Nephron progenitor cell (in vitro differentiated cells): ENCODE measurements around the gene SDR42E1.

ENCODE experiments used
- DNase-seq: peaks from one replicate; pipeline ENCODE4 v3.0.0; 2021
- H3K27ac Mint-ChIP-seq: 2 replicates; pipeline ENCODE4 v1.8.0; 2021; ENCODE audit warnings: mild to moderate bottlenecking, moderate library complexity, mixed read lengths
- H3K27me3 Mint-ChIP-seq: 2 replicates; pipeline ENCODE4 v1.8.0; 2021; ENCODE audit warnings: mild to moderate bottlenecking, low read depth, mixed read lengths; ENCODE audit not compliant: poor library complexity
- H3K36me3 Mint-ChIP-seq: 2 replicates; pipeline ENCODE4 v1.8.0; 2021; ENCODE audit warnings: low read depth, mixed read lengths
- H3K4me1 Mint-ChIP-seq: 2 replicates; pipeline ENCODE4 v1.8.0; 2021; ENCODE audit warnings: mixed read lengths
- H3K4me3 Mint-ChIP-seq: 2 replicates; pipeline ENCODE4 v1.8.0; 2021; ENCODE audit warnings: mild to moderate bottlenecking, moderate library complexity, mixed read lengths
- H3K9me3 Mint-ChIP-seq: 2 replicates; pipeline ENCODE4 v1.8.0; 2021; ENCODE audit warnings: mild to moderate bottlenecking, moderate library complexity, mixed read lengths
- TF ChIP-seq, protein P1 (sequence below): fragments of 200-600 bp; sonication (generic); IDR thresholded peaks from 2 replicates; pipeline ENCODE4 v1.5.0; 2021; ENCODE audit warnings: antibody characterized with exemption

SDR42E1 gene

DNA sequence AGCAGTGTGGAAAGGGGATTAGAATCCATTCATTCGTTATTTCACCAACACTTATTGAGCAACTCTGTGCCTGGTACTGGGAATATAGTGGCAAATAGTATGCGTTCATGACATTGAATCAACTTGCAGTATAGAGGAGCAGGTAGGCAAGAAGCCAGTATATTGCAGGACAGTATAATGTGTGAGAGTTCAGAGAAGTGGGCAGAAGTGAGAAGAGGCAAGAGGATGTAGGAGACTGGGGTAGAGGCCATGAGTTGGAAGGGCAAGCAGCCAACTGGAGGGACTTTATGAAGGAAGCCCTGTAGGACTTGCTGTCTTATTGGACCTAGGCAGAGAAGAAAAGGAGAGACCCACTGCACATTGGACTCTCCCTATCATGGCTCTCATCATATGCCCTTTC, 36.1 kb upstream of the SDR42E1 start:
- no peak overlapping the region for H3K27ac Mint-ChIP-seq
- TF ChIP-seq, protein P1, sequence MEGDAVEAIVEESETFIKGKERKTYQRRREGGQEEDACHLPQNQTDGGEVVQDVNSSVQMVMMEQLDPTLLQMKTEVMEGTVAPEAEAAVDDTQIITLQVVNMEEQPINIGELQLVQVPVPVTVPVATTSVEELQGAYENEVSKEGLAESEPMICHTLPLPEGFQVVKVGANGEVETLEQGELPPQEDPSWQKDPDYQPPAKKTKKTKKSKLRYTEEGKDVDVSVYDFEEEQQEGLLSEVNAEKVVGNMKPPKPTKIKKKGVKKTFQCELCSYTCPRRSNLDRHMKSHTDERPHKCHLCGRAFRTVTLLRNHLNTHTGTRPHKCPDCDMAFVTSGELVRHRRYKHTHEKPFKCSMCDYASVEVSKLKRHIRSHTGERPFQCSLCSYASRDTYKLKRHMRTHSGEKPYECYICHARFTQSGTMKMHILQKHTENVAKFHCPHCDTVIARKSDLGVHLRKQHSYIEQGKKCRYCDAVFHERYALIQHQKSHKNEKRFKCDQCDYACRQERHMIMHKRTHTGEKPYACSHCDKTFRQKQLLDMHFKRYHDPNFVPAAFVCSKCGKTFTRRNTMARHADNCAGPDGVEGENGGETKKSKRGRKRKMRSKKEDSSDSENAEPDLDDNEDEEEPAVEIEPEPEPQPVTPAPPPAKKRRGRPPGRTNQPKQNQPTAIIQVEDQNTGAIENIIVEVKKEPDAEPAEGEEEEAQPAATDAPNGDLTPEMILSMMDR = no peak
- H3K36me3 Mint-ChIP-seq = no peaks in the 10 kb centered on the region
- H3K4me3 Mint-ChIP-seq = no peak overlapping the region
- peaks cover 34% of the 10 kb centered on the region for H3K27me3 Mint-ChIP-seq
- no peak for DNase-seq
- H3K4me1 Mint-ChIP-seq = peaks cover 14% of the 10 kb centered on the region
- H3K9me3 Mint-ChIP-seq = no peaks in the 10 kb centered on the region

DNA sequence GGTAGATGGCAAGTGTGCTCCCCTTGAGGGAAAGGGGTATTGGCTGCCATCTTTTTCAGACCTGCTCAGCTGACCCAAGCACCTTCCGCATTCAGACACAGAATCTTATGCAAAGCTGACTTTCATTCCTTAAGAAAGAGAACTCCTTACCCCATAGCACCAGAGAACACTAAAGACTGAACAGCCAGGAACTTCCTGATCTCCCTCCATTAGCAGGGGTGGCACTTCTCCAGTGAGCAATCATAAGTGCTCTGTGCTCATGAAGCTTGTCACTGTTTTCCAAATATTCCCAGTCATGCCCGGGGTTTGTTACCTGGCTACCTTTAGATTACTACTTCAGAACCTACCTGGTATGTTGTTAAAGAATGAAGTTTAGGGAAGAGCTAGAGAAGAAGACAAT, 35.7 kb upstream of the SDR42E1 start:
- Mint-ChIP-seq H3K36me3 (no peaks in the 10 kb centered on the region), H3K27me3 (peaks cover 34% of the 10 kb centered on the region), H3K4me3 (no peak overlapping the region), H3K27ac (no peak overlapping the region), H3K9me3 (no peaks in the 10 kb centered on the region), H3K4me1 (peaks cover 14% of the 10 kb centered on the region)
- TF ChIP-seq, protein P1 = no peak
- DNase-seq = no peak

DNA sequence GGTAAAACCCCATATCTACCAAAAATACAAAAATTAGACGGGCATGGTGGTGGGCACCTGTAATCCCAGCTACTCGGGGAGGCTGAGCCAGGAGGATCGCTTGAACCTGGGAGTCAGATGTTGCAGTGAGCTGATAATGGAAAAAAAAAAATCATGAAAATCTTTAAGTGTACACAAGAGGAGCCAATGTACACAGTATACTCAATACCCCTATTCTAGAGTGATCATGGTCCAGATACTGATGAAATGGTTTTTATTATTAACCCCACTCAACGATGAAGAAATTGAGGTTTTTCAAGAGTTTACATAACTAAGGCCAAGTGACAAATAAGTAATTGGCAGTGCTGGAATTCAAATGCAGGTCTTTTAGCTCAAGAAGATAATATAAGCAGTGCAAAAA, 35.3 kb upstream of the SDR42E1 start:
- Mint-ChIP-seq H3K9me3 (no peaks in the 10 kb centered on the region), H3K4me1 (peaks cover 14% of the 10 kb centered on the region), H3K4me3 (no peak overlapping the region), H3K27ac (no peak overlapping the region), H3K36me3 (no peaks in the 10 kb centered on the region), H3K27me3 (peaks cover 34% of the 10 kb centered on the region)
- TF ChIP-seq, protein P1 = no peak
- DNase-seq = no peak

DNA sequence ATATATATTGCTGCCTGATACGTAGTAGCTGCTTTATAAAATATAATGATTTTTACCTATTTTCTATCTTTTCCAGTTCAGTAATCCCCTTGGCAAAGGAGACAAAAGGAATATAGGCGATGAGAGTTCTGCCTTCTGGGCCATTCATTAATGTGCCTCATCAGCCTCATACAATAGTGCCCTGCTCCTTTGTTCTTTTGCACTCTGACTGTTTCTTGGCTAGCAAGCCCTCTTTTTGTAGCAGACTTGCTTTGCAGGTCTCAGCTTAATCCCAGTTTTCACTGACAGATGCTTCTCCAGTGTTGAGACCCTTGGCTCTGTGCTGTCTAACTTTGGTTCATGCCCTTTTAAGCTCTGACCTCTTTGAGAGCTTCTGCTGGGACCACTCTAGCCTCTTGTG, 34.2 kb upstream of the SDR42E1 start:
- no peak for DNase-seq
- no peaks in the 10 kb centered on the region for H3K9me3 Mint-ChIP-seq
- no peak overlapping the region for H3K4me3 Mint-ChIP-seq
- H3K27ac Mint-ChIP-seq = peak overlapping the region; percentile 80
- no peaks in the 10 kb centered on the region for H3K36me3 Mint-ChIP-seq
- peaks cover 26% of the 10 kb centered on the region for H3K27me3 Mint-ChIP-seq
- H3K4me1 Mint-ChIP-seq = peaks cover 14% of the 10 kb centered on the region
- TF ChIP-seq, protein P1 = no peak

DNA sequence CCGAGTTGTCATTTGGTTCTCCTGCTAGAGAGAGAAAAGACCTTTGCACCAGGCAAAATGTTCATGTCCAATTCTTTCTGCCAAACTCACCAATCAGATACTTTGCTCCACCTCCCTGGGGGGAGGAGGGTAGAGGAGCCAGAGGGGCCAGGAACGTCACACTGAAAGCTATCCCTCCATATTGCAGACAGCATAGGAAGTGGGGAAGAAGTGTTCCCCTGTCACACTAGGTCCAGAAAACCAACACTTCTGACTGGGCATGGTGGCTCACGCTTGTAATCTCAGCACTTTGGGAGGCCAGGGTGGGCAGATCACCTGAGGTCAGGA, 33.3 kb upstream of the SDR42E1 start:
- Mint-ChIP-seq H3K4me3 (no peak overlapping the region), H3K9me3 (no peaks in the 10 kb centered on the region), H3K27ac (no peak overlapping the region), H3K27me3 (peaks cover 21% of the 10 kb centered on the region), H3K4me1 (peaks cover 14% of the 10 kb centered on the region), H3K36me3 (no peaks in the 10 kb centered on the region)
- no peak for DNase-seq
- TF ChIP-seq, protein P1 = no peak

DNA sequence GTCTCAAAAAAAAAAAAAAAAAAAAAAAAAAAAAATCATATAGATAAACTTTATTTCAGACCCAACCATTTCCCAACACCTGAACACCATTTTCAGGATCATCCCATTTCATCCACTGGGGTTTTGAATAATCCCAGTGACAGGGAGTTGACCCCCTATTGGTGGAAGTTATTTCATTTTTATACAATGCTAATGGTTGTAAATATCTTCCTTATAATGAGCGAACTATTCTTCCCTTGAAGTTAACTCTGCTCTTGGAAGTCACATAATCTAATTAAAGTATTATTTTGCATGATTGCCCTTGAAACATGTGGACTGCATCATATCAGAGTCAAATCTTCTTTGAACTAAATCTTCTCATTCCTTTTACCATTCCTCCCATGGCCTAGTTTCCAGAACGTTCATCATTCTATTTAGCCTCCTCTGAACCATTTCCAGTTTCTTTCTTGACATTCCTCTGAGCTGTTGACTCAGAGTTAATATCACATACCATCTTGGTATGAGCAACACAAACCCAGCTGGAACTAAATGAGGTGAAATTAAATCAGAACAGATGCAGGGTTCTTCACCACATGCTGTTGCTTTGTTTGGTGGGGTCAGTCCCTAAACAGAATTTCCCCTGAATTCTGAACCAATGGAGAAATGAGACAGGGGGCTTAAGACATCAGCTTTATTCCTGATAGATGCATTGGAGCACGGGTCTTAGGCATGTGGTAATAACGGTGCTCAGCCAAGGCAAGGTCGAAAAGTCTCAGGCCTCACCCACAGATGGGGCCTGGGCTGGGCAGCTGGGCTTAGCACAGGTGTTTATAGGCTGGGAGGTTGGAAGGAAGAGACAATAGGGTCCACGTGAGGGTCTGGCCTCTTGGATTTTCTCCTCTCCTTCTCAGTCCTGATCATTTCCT, 32.7 kb upstream of the SDR42E1 start:
- H3K27me3 Mint-ChIP-seq = peaks cover 18% of the 10 kb centered on the region
- no peak overlapping the region for H3K4me3 Mint-ChIP-seq
- peaks cover 14% of the 10 kb centered on the region for H3K4me1 Mint-ChIP-seq
- no peak for DNase-seq
- TF ChIP-seq, protein P1 = no peak
- no peak overlapping the region for H3K27ac Mint-ChIP-seq
- no peaks in the 10 kb centered on the region for H3K36me3 Mint-ChIP-seq
- no peaks in the 10 kb centered on the region for H3K9me3 Mint-ChIP-seq
